Right lobe of liver (tissue), 6 donors: Measurements from ENCODE around the gene OSBPL9. TPM values are rescaled to one million over a fixed set of nuclear protein-coding genes. Genes with fewer than 3 reads are reported as not detected.
A peak's percentile ranks its signal among the peaks of the same experiment; 100 is the strongest.

Experiments
- ATAC-seq, 4 donors: fragments of 200-7000 bp; cut with Tn5 transposase; one replicate each; pipeline ENCODE4 v1.9.1; 2020; ENCODE audit warnings: mild to moderate bottlenecking in 4 of 4, moderate library complexity in 4 of 4
- DNase-seq, 3 donors: peaks; one replicate each; pipeline ENCODE4 v3.0.0-alpha.2; 2020
- H3K27ac ChIP-seq, 3 donors: fragments of 200-600 bp; one replicate each; pipeline ENCODE4 v1.8.0; 2022
- H3K27me3 ChIP-seq, 2 donors: fragments of 200-600 bp; one replicate each; pipeline ENCODE4 v1.8.0; 2022
- H3K36me3 ChIP-seq, 4 donors: fragments of 200-600 bp; sonication (generic) in 1 of 4; one replicate each; pipeline versions ENCODE4 v1.5.1 to v1.8.0; 2017 to 2022; ENCODE audit warnings: control low read depth in 1 of 4
- H3K4me1 ChIP-seq, 4 donors: fragments of 200-600 bp; sonication (generic) in 1 of 4; one replicate each; pipeline versions ENCODE4 v1.5.1 to v1.8.0; 2017 to 2022; ENCODE audit warnings: control low read depth in 1 of 4
- H3K4me3 ChIP-seq, 3 donors: fragments of 200-600 bp; one replicate each; pipeline ENCODE4 v1.8.0; 2022
- H3K9me3 ChIP-seq, 4 donors: fragments of 200-600 bp; sonication (generic) in 1 of 4; one replicate each; pipeline versions ENCODE4 v1.5.1 to v1.8.0; 2017 to 2022; ENCODE audit warnings: control low read depth in 1 of 4
- POLR2A ChIP-seq: fragments of 450-650 bp; IDR thresholded peaks from one replicate; pipeline ENCODE4 v1.6.1; 2017; ENCODE audit warnings: antibody characterized with exemption, mild to moderate bottlenecking
- WGBS: methylation state at CpG from one replicate; pipeline ENCODE4 v1.1.6; 2018; ENCODE audit warnings: low coverage, low lambda C conversion rate; ENCODE audit not compliant: insufficient coverage; ENCODE audit errors: missing lambda C conversion rate; 5-methylcytosine and 5-hydroxymethylcytosine counted together
- intact Hi-C, 2 donors: fragments of 100-400 bp; cut with DNase I; formaldehyde crosslinking; loops; one replicate each; pipeline versions ENCODE4 v1.11.2 to v1.14.1; 2022
- total RNA-seq, 6 experiments: library from RNA; depleted of rRNA in 2 of 6; stranded (reverse); fragments of >200 nt in 2 of 6; fragmentation: NEBNext Ultra II Directional in 3 of 6; extraction: Animal tissue kit (Norgen Biotek cat#: 25700) in 3 of 6; gene quantifications; one replicate each; pipeline versions ENCODE4 v1.1.0 to v1.2.4, GENCODE V29; 2016 to 2023
- TF ChIP-seq, protein P1 (sequence below), 4 donors: fragments of 200-600 bp in 3 of 4; fragments of 450-650 bp in 1 of 4; IDR thresholded peaks; one replicate each; pipeline versions ENCODE4 v1.5.1 to v1.8.0; 2016 to 2022; ENCODE audit warnings: antibody characterized with exemption in 4 of 4, mild to moderate bottlenecking in 2 of 4
- donor health status: DM: no; HTN: yes; CAD: no.
- donor health status: DM: no; HTN: no; CAD: no.
- donor health status: DM: no; HTN: no; CAD: no.
- donor health status: DM: no; HTN: yes; CAD: no.
- donor health status: DM: no; HTN: yes; CAD: no.

The OSBPL9 gene
- total RNA-seq, 6 experiments from 2014 or later: 51.7 to 90.5 (median 71.7) TPM

DNA sequence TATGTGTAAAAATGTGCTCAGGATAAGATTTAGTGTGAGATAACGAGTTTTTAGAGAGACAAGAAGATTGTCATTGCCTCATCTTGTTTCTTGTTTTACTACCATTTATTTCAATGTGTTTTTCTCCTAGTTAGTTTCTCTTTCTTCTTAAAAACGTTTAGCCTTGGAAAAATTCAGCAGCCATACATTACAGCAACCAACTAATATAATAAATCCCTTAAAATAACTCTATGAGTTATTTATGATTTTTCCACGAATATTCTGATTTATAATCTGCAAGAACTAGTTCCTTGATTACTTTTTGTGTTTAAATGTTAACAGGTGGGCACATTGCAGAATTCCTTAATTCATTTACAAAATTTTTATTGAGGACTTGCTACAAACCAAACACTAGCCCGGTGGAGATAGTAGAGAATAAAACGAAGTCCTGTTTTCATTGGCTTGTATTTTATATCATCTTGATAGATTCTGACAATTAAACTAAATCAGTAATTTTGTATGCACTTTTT lies 118.9 kb downstream of the OSBPL9 start:
- no peak overlapping the region for H3K4me3 ChIP-seq
- no peak for TF ChIP-seq POLR2A
- TF ChIP-seq, protein P1, sequence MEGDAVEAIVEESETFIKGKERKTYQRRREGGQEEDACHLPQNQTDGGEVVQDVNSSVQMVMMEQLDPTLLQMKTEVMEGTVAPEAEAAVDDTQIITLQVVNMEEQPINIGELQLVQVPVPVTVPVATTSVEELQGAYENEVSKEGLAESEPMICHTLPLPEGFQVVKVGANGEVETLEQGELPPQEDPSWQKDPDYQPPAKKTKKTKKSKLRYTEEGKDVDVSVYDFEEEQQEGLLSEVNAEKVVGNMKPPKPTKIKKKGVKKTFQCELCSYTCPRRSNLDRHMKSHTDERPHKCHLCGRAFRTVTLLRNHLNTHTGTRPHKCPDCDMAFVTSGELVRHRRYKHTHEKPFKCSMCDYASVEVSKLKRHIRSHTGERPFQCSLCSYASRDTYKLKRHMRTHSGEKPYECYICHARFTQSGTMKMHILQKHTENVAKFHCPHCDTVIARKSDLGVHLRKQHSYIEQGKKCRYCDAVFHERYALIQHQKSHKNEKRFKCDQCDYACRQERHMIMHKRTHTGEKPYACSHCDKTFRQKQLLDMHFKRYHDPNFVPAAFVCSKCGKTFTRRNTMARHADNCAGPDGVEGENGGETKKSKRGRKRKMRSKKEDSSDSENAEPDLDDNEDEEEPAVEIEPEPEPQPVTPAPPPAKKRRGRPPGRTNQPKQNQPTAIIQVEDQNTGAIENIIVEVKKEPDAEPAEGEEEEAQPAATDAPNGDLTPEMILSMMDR (IDR thresholded peaks at IDR 0.05): no peak
- ATAC-seq: no peak
- WGBS: 44% methylated on average over 5 of the region's 5 CpGs
- no peaks in the 10 kb centered on the region for H3K27me3 ChIP-seq
- intact Hi-C loops: no loop called here
- no peak overlapping the region for H3K27ac ChIP-seq
- H3K36me3 ChIP-seq: no peaks in the 10 kb centered on the region
- no peak for DNase-seq
- peaks cover 0 to 54% (median 14%) of the 10 kb centered on the region in 4 donors for H3K4me1 ChIP-seq
- H3K9me3 ChIP-seq: no peaks in the 10 kb centered on the region

- H3K36me3 ChIP-seq: no peaks in the 10 kb centered on the region
- intact Hi-C loops: no loop called here
- H3K4me3 ChIP-seq: no peak overlapping the region
- peak overlapping the region in 2 of 3 donors; percentile 52 to 53 for H3K27ac ChIP-seq
- H3K9me3 ChIP-seq: no peaks in the 10 kb centered on the region
- peaks cover 0 to 45% (median 14%) of the 10 kb centered on the region in 4 donors for H3K4me1 ChIP-seq
- TF ChIP-seq POLR2A: no peak
- TF ChIP-seq, protein P1 (IDR thresholded peaks at IDR 0.05): no peak
- ATAC-seq (peak in 3 of 4 donors; percentile 38 to 51 (median 40)), DNase-seq (no peak)
- H3K27me3 ChIP-seq: no peaks in the 10 kb centered on the region
Measured at GRCh38 chr1:51736702-51737101, 119.8 kb downstream of the OSBPL9 start.

DNA sequence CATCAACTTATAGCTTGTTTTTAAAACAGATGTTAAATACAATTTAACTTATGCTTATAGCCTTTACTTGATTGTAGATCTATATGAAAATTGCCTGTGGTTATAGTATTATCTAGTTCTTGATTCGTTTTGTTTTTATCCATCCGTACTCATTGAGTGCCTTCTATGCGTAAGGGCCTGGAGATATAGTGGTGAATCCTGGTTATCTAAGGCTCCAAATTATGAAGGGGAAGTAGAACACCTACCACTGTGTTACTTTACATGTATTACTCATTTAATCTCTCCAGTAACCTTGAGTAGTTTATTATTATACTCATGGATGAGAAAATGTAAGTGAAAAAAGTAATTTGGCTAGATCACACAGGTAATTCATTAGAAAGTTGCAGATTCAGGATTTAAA lies 121.8 kb downstream of the OSBPL9 start:
- intact Hi-C loops: no loop called here
- Histone ChIP-seq H3K4me3 (no peak overlapping the region), H3K9me3 (no peaks in the 10 kb centered on the region), H3K4me1 (peaks cover 0 to 30% (median 9%) of the 10 kb centered on the region in 4 donors), H3K27me3 (no peaks in the 10 kb centered on the region), H3K36me3 (peaks cover 0 to 1% (median 0%) of the 10 kb centered on the region in 4 donors), H3K27ac (no peak overlapping the region)
- DNase-seq: no peak
- no peak for ATAC-seq
- TF ChIP-seq, protein P1 (IDR thresholded peaks at IDR 0.05): no peak
- no peak for TF ChIP-seq POLR2A
- WGBS: 87% methylated on average over 3 of the region's 3 CpGs

GRCh38 chr1:51740652-51741051 lies 123.8 kb downstream of the OSBPL9 start:
- H3K4me1 ChIP-seq: peaks cover 0 to 21% (median 5%) of the 10 kb centered on the region in 4 donors
- no peak for TF ChIP-seq POLR2A
- TF ChIP-seq, protein P1 (IDR thresholded peaks at IDR 0.05): no peak
- intact Hi-C loops: no loop called here

More at GRCh38 chr1:51740652-51741051, 123.8 kb downstream of the OSBPL9 start:
- Histone ChIP-seq H3K4me3 (no peak overlapping the region), H3K27me3 (no peaks in the 10 kb centered on the region), H3K27ac (no peak overlapping the region), H3K36me3 (peaks cover 0 to 1% (median 0%) of the 10 kb centered on the region in 4 donors), H3K9me3 (no peaks in the 10 kb centered on the region)
- ATAC-seq (no peak), DNase-seq (no peak)
- 49% methylated on average over 3 of the region's 3 CpGs for WGBS
